Measurements from ENCODE around the gene GDF7.

- TF ChIP-seq CTCF (IDR thresholded peaks at IDR 0.05; ENCODE audit: low read depth, low read length) (no peak), POLR2A (IDR thresholded peaks at IDR 0.05; ENCODE audit: extremely low read depth, insufficient read length) (no peak), MAX (IDR thresholded peaks at IDR 0.05; ENCODE audit: low read depth, low read length) (no peak)
These were observed 44.2 kb upstream of the GDF7 start for GRCh38 chr2:20622731-20623130.

Measured in NB4 (cell line).